Measurements from ENCODE around the gene LTBP1.
"Not testable (repeated sequence)": the region's sequence is repeated elsewhere in the genome, so short reads cannot be mapped to it uniquely, and the experiment has no call there.

The LTBP1 gene

GRCh38 chr2:33135645-33136044 lies 188.9 kb downstream of the LTBP1 start:
- no peak for DNase-seq (ENCODE audit: low read depth in 2 of 3, low spot score in 2 of 3)

- DNase-seq (ENCODE audit: low read depth in 2 of 3, low spot score in 2 of 3) = no peak
Measured at GRCh38 chr2:33136056-33136455, 189.3 kb downstream of the LTBP1 start.

GRCh38 chr2:33136566-33136965 lies 189.8 kb downstream of the LTBP1 start:
- no peak for DNase-seq (ENCODE audit: low read depth in 2 of 3, low spot score in 2 of 3)

- DNase-seq (ENCODE audit: low read depth in 2 of 3, low spot score in 2 of 3) = no peak
Measured at GRCh38 chr2:33137331-33137730, 190.6 kb downstream of the LTBP1 start.

GRCh38 chr2:33139949-33140348 lies 193.2 kb downstream of the LTBP1 start:
- no peak for DNase-seq (ENCODE audit: low read depth in 2 of 3, low spot score in 2 of 3)

GRCh38 chr2:33141476-33141875 lies 194.7 kb downstream of the LTBP1 start:
- DNase-seq (ENCODE audit: low read depth in 2 of 3, low spot score in 2 of 3) = no peak

- DNase-seq (ENCODE audit: low read depth in 2 of 3, low spot score in 2 of 3) = no peak
Measured at GRCh38 chr2:33142810-33143209, 196.1 kb downstream of the LTBP1 start.

GRCh38 chr2:33144243-33144642 lies 197.5 kb downstream of the LTBP1 start:
- no peak for DNase-seq (ENCODE audit: low read depth in 2 of 3, low spot score in 2 of 3)

- no peak for DNase-seq (ENCODE audit: low read depth in 2 of 3, low spot score in 2 of 3)
Measured at GRCh38 chr2:33145459-33145858, 198.7 kb downstream of the LTBP1 start.

GRCh38 chr2:33146102-33146501 lies 199.3 kb downstream of the LTBP1 start:
- DNase-seq (ENCODE audit: low read depth in 2 of 3, low spot score in 2 of 3) = no peak

- no peak for DNase-seq (ENCODE audit: low read depth in 2 of 3, low spot score in 2 of 3)
Measured at GRCh38 chr2:33153008-33153407, 206.3 kb downstream of the LTBP1 start.

- no peak for DNase-seq (ENCODE audit: low read depth in 2 of 3, low spot score in 2 of 3)
Measured at GRCh38 chr2:33158482-33159003, 211.8 kb downstream of the LTBP1 start.

GRCh38 chr2:33160191-33160590 lies 213.4 kb downstream of the LTBP1 start:
- DNase-seq (ENCODE audit: low read depth in 2 of 3, low spot score in 2 of 3) = no peak

- DNase-seq (ENCODE audit: low read depth in 2 of 3, low spot score in 2 of 3) = no peak
Measured at GRCh38 chr2:33166287-33166881, 219.6 kb downstream of the LTBP1 start.

GRCh38 chr2:33167622-33168245 lies 221.0 kb downstream of the LTBP1 start:
- no peak for DNase-seq (ENCODE audit: low read depth in 2 of 3, low spot score in 2 of 3)

- no peak for DNase-seq (ENCODE audit: low read depth in 2 of 3, low spot score in 2 of 3)
Measured at GRCh38 chr2:33168425-33168824, 221.7 kb downstream of the LTBP1 start.

GRCh38 chr2:33168922-33169321 lies 222.2 kb downstream of the LTBP1 start:
- DNase-seq (ENCODE audit: low read depth in 2 of 3, low spot score in 2 of 3) = no peak

GRCh38 chr2:33170251-33170650 lies 223.5 kb downstream of the LTBP1 start:
- not testable (repeated sequence) for DNase-seq (ENCODE audit: low read depth in 2 of 3, low spot score in 2 of 3)

- DNase-seq (ENCODE audit: low read depth in 2 of 3, low spot score in 2 of 3) = no peak
Measured at GRCh38 chr2:33177627-33178026, 230.9 kb downstream of the LTBP1 start.

- DNase-seq (ENCODE audit: low read depth in 2 of 3, low spot score in 2 of 3) = no peak
Measured at GRCh38 chr2:33178209-33178608, 231.5 kb downstream of the LTBP1 start.

- DNase-seq (ENCODE audit: low read depth in 2 of 3, low spot score in 2 of 3) = no peak
Measured at GRCh38 chr2:33180915-33181314, 234.2 kb downstream of the LTBP1 start.

GRCh38 chr2:33181466-33181865 lies 234.7 kb downstream of the LTBP1 start:
- no peak for DNase-seq (ENCODE audit: low read depth in 2 of 3, low spot score in 2 of 3)

GRCh38 chr2:33184041-33184440 lies 237.3 kb downstream of the LTBP1 start:
- DNase-seq (ENCODE audit: low read depth in 2 of 3, low spot score in 2 of 3) = no peak
